ENCODE measurements around the gene KCTD2. TPM values are rescaled to one million over a fixed set of nuclear protein-coding genes. Genes with fewer than 3 reads are reported as not detected.

The KCTD2 gene
- total and polyA plus RNA-seq, 9 of the 15 experiments (the other 6 are each of a cell fraction or from before 2014, with no cell fraction given): 1.7 to 32.9 (median 15.8) TPM

DNA sequence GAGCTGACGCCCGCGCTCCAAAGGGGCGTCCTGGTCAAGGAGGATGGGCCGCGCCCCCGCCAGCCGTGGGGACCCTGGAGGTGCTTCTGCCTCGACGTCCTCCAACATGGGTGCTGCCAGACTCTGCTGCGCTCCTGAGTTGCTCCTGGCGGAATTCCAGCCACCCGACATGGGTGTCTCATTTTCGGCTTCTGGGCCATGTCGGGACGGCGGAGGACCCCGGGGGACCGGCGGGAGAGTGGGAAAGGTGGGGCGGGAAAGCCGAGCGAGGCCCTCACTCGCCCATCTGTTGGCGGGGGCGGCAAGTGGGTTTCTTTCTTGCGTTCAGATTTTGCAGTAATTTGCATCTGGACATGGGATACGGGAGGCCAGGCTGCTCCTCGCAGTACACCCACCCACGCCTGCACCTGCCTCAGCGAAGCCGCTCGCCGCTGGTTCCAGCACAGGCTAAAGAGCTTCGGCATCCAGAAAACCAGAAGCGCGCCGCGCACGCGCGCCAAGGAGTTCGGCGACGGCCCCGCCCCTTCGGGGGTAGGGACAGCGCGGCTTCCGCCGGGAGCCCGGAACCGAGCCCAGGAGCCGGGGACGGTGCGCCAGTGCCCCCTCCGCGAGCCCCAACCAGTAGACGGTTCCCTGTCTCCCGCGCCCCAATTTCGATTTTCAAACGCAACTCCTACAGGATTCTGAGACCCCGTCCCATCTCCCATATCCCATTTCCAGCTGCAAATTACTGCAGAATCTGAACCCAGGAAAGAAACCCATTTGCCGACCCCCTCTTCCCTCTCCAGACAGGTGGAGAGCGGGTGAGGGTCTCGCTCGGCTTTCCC lies 62.6 kb downstream of the KCTD2 start, which contains the start of gene ARMC7 (continued):
- TF ChIP-seq, protein P1, sequence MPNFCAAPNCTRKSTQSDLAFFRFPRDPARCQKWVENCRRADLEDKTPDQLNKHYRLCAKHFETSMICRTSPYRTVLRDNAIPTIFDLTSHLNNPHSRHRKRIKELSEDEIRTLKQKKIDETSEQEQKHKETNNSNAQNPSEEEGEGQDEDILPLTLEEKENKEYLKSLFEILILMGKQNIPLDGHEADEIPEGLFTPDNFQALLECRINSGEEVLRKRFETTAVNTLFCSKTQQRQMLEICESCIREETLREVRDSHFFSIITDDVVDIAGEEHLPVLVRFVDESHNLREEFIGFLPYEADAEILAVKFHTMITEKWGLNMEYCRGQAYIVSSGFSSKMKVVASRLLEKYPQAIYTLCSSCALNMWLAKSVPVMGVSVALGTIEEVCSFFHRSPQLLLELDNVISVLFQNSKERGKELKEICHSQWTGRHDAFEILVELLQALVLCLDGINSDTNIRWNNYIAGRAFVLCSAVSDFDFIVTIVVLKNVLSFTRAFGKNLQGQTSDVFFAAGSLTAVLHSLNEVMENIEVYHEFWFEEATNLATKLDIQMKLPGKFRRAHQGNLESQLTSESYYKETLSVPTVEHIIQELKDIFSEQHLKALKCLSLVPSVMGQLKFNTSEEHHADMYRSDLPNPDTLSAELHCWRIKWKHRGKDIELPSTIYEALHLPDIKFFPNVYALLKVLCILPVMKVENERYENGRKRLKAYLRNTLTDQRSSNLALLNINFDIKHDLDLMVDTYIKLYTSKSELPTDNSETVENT (CRISPR knock-in tag; IDR thresholded peaks at IDR 0.05): peak; percentile 67; the same call in 1 of the 2 replicates
- TF ChIP-seq JUND (IDR thresholded peaks at IDR 0.05; ENCODE audit: borderline replicate concordance, low read depth, low read length) (peak; percentile 24; the same call in 1 of the 2 replicates), JUND (tag; IDR thresholded peaks at IDR 0.05; ENCODE audit: borderline replicate concordance, low read depth, low read length) (no peak; the same call in 2 of the 3 replicates), RAD21 (CRISPR knock-in tag; conservative IDR thresholded peaks at IDR 0.05 in 1 of 2, IDR thresholded peaks at IDR 0.05 in 1 of 2) (peak in 1 of 2 experiments; percentile 44; a peak in 3 of 4 replicates), UBTF (IDR thresholded peaks at IDR 0.05; ENCODE audit: borderline replicate concordance in 1 of 2, low read depth in 2 of 2, low read length in 2 of 2) (peak; percentile 6 to 42; a peak in 1 of 4 replicates), ZKSCAN1 (IDR thresholded peaks at IDR 0.05; ENCODE audit: low read depth, low read length) (0 out of 2 replicates have a peak, but pooled peaks have one; percentile 20), HNRNPH1 (optimal IDR thresholded peaks at IDR 0.05; ENCODE audit: low read depth, low read length) (no peak), POLR2AphosphoS2 (IDR thresholded peaks at IDR 0.05; ENCODE audit: low read length) (peak; percentile 38; the same call in 1 of the 2 replicates), BACH1 (tag; IDR thresholded peaks at IDR 0.05) (no peak), EP400 (IDR thresholded peaks at IDR 0.05) (peak; percentile 36; the same call in 1 of the 2 replicates), ELF1 (tag; IDR thresholded peaks at IDR 0.05) (peak; percentile 63), ATF1 (CRISPR knock-in tag; IDR thresholded peaks at IDR 0.05) (no peak), ATF1 (tag; IDR thresholded peaks at IDR 0.05) (0 out of 2 replicates have a peak, but pooled peaks have one; percentile 16), ZFX (CRISPR knock-in tag; IDR thresholded peaks at IDR 0.05) (peak; percentile 64), ZNF668 (CRISPR knock-in tag; IDR thresholded peaks at IDR 0.05) (no peak)
- TF ChIP-seq, protein P2, sequence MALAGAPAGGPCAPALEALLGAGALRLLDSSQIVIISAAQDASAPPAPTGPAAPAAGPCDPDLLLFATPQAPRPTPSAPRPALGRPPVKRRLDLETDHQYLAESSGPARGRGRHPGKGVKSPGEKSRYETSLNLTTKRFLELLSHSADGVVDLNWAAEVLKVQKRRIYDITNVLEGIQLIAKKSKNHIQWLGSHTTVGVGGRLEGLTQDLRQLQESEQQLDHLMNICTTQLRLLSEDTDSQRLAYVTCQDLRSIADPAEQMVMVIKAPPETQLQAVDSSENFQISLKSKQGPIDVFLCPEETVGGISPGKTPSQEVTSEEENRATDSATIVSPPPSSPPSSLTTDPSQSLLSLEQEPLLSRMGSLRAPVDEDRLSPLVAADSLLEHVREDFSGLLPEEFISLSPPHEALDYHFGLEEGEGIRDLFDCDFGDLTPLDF (CRISPR knock-in tag; IDR thresholded peaks at IDR 0.05): no peak
- TF ChIP-seq, protein P3, sequence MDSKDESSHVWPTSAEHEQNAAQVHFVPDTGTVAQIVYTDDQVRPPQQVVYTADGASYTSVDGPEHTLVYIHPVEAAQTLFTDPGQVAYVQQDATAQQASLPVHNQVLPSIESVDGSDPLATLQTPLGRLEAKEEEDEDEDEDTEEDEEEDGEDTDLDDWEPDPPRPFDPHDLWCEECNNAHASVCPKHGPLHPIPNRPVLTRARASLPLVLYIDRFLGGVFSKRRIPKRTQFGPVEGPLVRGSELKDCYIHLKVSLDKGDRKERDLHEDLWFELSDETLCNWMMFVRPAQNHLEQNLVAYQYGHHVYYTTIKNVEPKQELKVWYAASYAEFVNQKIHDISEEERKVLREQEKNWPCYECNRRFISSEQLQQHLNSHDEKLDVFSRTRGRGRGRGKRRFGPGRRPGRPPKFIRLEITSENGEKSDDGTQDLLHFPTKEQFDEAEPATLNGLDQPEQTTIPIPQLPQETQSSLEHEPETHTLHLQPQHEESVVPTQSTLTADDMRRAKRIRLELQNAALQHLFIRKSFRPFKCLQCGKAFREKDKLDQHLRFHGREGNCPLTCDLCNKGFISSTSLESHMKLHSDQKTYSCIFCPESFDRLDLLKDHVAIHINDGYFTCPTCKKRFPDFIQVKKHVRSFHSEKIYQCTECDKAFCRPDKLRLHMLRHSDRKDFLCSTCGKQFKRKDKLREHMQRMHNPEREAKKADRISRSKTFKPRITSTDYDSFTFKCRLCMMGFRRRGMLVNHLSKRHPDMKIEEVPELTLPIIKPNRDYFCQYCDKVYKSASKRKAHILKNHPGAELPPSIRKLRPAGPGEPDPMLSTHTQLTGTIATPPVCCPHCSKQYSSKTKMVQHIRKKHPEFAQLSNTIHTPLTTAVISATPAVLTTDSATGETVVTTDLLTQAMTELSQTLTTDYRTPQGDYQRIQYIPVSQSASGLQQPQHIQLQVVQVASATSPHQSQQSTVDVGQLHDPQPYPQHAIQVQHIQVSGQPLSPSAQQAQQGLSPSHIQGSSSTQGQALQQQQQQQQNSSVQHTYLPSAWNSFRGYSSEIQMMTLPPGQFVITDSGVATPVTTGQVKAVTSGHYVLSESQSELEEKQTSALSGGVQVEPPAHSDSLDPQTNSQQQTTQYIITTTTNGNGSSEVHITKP (IDR thresholded peaks at IDR 0.05; ENCODE audit: partially characterized antibody): peak; percentile 61
